Ecto neural progenitor cell (in vitro differentiated cells): ENCODE results near the gene ADGRV1.
"Not testable (repeated sequence)": the region's sequence is repeated elsewhere in the genome, so short reads cannot be mapped to it uniquely, and the experiment has no call there.

ENCODE experiments used
- DNase-seq: peaks from one replicate; pipeline ENCODE4 v3.0.0-alpha.2; 2018; ENCODE audit warnings: low spot score

Gene ADGRV1

DNA sequence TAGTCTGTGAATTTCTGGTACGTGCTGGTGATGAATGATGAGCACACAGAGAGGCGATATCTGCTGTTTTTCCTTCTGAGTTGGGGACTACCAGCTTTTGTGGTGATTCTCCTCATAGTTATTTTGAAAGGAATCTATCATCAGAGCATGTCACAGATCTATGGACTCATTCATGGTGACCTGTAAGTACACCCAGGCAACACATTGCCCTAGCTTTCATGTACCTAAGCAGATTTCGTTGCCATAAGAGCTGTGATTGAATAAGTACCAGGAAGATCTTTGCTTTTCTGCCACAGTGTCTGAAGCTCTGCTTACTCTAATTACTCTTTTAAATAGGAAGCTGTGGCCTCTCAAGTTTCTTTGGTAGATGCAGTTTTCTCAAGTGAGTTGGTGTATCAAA lies 426.7 kb downstream of the ADGRV1 start:
- no peak for DNase-seq

DNA sequence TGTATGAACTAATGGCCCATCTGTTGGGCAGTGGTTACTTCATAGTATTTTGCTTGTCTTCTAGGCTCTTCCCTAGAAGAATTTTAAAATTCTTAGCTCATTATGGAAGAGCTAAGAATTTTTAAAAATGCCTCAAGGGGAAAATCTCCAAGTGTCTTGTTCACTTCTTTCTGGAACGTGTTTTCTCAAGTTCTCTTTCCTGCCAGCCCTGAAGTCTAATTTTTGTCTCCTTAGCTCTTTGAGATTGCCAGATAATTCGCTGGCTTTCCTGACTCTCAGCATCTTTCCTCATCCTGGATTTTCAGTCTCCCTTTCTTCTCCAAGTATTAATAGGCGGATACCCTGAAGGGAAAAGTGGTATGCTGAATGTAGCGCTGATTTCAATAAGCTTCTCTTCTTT lies 429.1 kb downstream of the ADGRV1 start:
- no peak for DNase-seq

DNA sequence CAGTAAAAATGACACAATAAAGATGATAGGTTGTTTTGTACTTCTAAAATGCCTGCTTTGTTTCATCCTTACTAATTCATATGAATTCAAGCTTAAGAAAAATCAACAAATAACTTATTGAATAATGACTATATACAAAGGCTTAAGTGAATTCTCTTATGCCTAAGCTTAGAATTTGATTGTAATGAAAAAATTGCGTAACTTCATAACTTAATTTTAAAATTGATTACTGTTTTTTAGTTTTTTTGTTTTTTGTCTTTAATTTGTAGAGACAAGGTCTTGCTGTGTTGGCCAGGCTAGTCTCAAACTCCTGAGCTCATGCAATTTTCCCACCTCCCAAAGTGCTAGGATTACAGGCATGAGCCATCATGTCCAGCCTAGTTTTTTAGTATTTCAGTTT lies 432.6 kb downstream of the ADGRV1 start:
- no peak for DNase-seq

DNA sequence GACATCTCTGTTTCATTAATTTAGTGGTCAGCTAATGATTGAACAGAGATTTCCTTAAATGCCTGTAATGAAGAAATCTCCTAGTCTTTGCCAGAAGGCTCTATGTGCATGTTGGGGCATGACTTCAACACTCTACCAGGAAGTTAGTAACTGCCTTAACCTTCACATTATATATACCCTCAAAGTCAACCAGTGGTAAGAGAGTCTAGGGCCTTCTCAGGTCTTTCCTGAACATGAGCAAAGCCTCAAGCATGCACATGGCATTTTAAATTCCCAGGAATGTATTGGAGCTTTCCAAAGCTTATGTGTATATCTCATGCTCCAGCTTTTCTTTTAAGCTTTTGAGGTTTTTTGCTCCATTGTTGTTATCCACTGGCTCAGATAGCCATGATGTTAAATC lies 436.2 kb downstream of the ADGRV1 start:
- DNase-seq, result no peak

DNA sequence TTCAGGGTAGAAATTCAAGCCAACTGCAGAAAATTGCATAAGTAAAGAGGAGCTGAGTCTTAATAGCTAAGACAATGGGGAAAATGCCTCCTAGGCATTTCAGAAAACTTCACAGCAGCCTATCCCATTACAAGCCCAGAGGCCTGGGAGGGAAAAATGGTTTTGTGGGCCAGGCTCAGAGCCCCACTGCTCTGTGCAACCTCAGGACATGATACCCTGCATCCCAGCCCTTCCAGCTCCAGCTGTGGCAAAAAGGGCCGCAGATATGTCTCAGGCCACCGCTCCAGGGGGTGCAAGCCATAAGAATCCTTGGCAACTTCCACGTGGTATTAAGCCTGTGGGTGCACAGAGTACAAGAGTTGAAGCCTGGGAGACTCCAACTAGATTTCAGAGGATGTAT lies 437.5 kb downstream of the ADGRV1 start:
- no peak for DNase-seq

DNA sequence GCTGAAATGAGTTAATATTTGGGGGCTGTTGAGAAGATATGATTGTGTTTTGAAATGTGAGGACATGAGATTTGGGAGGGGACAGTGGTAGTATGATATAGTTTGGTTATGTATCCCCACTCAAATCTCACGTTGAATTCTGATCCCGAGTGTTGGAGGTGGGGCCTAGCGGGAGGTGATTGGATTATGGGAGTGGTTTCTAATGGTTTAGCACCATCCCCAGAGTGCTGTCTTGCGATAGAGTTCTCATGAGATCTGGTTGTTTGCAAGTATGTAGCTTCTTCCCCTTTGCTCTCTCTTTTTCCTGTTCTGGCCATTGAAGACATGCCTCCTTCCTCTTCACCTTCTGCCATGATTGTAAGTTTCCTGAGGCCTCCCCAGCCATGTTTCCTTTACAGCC lies 438.5 kb downstream of the ADGRV1 start:
- DNase-seq, result no peak

DNA sequence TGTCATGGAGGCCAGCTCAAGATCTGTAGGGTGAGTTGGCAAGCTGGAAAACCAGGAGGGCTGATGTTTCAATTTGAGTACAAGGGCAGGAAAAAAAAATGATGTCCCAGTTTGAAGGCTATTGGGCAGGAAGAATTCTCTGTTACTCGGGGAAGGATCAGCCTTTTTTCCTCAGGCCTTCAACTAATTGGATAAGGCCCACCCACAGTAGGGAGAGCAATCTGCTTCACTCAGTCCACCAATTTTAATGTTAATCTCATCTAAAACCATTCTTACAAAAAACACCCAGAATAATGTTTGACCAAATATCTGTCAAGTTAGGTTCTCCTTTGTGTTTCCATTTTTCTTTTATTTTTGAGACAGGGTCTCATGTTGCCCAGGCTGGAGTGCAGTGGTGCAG lies 442.1 kb downstream of the ADGRV1 start:
- no peak for DNase-seq

DNA sequence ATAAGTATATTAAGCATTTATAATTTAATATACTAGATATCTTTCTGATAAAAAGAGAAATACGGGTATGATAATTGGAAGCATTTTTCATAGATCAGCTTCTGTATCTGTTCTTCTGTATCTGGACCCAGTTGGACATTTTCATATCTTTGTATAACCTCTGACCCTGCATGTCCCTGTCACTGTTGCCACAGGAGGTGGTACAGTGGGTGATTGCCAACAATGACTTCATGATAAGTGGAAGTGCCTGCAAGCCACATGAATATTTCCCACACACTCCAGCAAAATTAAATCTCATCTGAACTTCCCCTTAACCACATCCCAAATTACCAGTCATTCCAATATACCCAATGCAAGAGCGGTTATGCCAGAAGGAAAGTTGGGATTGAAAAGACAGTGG lies 448.1 kb downstream of the ADGRV1 start:
- DNase-seq, result no peak

DNA sequence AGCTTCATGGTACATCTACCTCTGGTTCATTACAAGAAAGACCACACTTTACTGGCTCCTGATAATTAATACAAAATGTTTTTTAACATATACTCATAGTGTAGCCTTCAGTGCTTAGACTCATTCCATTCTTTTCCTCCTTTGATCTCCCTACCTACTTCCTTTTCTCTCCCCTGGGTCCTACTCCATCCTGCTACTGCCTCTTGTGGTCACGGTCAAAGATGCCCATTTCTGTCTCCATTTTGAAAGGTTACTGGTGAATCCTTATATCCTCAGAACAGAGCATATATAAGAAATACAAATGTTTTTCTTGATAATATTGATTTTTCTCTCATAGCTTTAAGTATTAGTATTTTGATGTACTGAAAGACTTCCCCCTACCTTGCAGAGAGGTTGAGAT lies 448.7 kb downstream of the ADGRV1 start:
- no peak for DNase-seq

DNA sequence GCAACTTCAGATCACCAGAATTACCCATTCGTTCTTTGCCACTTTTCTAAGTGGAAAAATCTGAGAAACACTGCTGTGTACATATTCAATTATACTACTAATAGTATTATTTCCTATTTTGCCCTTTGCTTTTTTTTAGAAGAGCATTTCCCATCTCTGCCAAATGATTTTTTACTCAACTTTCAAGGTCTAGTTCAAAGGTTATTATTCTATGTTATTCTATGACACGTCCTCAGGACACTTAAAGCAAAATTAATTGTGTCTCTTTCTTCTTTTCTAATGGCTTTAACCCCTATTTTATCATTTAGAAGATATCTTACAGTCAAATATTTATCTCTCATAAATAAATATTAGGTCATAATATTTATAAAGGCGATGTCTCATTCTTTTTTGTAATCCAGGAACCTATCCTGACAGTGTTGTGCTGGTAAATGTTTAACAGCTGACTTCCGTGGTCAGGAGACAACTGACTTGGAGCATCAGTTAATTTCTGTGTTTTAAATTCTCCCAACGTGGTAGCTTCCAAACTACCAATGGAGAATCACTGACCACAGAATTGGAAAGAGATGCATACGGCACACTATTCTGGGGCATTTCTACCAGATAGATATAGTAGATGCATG lies 449.3 kb downstream of the ADGRV1 start:
- DNase-seq, result no peak

DNA sequence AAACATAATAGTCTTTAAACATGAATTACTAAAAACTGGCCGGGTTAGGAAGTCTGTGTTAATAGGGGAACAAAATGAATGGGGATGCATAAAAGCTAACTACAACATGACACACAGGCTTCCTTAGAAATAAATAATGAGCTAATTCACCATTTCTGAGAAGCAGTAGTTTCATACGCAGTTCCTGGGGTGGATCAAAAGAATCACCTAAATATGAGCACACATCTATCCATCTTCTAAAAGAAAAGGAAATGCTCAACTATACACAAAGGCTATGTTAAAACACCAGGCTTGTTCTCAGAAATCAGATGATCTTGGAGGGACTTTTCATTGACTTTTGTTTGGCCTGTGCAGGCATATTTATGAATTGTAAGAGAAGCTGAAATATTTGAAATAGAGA lies 451.5 kb downstream of the ADGRV1 start:
- no peak for DNase-seq

DNA sequence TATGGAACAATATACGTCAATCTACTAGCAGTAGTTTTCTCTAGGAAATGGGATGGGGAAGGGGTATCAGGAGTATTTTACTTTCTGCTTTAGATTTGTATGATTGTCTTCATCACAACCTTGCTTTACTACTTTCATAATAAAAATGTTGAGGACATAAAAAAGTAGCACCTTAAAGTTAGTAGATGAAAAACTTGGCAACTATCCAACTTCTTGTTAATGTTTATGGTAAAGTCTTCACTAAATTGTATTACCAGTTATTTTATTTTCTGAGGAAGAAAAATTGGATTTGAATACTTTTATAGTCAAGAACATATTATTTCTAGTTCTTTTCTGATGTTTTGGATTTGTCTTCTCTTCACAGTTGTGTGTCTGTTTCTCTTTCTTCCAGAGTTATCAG lies 452.4 kb downstream of the ADGRV1 start:
- no peak for DNase-seq

DNA sequence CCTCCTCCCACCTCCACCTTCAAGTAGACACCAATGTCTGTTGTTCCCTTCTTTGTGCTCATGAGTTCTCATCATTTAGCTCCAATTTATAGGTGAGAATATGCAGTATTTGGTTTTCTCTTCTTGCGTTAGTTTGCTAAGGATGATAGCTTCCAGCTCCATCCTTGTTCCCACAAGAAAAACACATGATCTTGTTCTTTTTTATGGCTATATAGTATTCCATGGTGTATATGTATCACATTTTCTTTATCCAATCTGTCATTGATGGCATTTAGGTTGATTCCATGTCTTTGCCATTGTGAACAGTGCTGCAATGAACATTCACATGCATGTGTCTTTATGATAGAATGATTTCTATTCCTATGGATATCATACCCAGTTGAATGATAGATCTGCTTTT lies 454.3 kb downstream of the ADGRV1 start:
- not testable (repeated sequence) for DNase-seq

DNA sequence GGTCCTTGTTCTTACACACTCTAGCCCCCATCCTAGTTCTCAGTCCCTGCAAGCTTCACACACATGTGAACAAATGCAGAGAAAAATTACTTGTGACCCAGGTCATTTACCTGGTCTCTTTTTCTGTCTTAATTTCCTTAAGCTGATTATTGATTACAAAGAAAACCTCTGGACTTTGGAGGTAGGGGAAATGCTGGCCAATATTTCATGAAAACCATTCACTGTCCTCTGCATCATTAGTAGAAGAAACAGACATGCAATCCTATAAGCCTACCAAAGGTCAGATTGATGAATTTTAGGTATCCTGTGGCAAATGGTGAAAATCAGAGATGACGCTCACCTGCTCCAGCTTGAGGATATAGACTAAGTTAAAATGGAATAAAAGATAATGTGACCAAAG lies 457.7 kb downstream of the ADGRV1 start:
- DNase-seq, result no peak

DNA sequence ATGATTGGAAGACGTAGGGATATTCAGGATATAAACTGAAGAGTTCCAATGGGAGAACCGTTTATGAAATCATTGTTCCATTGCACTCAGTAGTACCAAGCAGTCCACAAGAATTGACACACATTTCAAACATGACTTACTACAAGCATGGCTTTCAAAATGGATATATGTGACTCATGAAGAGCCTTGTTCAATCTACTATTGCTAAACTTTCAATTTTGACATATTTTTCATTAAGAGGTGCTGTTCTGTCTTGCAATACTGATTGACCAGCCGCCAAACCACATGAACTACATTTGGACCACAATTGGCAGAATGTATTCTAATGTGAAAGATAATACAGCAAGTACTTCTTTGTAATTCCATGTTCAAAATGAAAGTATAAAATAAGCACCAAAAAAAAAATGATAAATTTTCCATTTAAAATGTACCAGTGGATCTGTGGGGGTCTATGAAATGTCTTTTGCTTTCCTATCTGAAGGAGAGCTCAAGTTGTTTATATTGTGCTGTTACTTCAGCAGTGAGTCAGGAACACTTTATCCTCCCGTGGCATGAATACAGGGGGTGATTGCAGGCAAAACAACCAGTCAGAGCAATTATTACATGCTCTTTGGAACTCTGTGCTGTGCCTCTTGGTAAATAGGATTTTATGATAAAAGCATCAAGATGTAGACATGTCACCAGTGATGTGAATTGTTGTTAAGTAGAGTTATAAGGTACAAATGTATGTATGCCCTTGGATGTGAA lies 458.5 kb downstream of the ADGRV1 start:
- DNase-seq, result no peak

DNA sequence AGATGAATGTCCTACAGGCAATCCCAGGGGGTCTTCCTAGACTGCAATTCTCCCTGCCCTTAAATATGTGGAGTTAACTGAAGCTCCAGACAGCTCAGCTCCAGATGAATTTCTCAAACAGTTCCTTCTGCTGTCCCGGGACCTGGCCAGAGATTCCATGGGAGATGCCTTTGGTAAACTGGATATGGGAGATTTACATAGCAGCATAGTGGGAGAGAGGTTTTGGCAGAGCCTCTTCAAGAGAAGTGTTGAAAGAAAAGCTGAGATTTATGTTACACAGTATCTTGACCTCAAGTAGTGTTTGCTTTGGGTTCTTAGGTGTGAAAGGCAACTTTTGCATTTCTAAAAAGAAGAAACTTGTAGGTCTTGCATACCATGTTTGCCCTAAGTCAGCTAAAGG lies 459.6 kb downstream of the ADGRV1 start:
- DNase-seq, result no peak

DNA sequence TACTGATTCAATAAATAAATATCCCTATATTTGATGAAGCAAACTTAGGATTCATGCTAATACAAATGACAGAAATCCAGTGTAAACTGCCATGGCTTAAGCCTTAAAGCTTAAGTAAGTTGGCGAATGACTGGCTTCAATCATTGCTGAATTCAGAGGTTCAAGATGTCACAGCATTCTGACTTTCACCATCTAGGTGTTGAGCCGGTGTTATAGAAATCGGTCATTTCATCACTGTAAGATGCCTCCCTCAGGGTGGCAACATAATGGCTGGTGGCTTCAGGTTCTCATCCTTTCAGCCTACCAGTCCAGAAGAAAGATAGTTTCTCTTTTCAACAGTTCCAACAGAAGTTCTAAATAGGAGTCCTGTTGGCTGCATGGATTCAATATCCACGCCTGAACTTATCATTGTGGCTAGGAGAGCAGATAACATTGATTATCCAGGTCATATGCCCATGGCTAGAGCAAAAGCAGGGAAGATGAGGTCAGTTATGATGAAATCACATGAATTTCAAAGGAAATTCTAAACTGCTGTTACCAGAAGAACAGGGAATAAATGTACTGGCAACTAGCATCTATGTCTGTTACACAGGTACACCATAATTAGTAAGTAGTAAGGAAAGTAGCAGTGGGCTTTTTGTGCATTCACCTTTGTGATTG lies 460.2 kb downstream of the ADGRV1 start:
- DNase-seq, result no peak

DNA sequence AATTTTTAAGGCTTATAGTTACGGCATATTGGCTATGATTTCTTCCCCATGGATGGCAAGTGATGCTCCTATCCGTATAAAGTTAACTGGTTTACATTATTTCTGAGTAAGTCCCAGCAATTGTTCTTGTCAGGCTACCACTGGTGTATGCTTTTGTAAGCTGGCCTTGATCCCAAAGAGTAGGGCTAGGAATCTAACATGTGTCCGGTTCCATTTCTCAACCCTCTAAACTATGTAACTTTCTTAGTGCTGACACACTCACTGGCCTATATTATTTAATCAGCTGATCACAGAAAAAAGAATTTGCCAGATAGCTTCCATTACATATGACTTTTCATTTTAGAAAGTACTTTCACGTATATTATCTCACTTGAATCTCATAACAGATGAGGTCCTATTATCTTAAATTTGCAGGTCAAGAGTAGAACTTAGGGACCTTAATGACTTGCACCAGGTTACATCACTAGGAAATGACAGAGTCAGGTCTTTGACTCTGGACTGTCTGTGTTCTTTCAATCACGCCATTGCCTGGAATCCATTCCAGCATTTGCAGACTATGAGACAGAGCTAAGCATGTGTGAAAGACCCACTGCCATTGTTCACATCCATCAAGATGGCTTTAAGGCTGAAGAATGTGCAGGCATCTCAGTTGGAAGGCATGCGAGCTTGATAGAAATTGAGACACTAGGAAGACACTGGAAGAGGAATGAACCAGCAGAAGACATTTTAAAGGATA lies 461.6 kb downstream of the ADGRV1 start:
- no peak for DNase-seq

DNA sequence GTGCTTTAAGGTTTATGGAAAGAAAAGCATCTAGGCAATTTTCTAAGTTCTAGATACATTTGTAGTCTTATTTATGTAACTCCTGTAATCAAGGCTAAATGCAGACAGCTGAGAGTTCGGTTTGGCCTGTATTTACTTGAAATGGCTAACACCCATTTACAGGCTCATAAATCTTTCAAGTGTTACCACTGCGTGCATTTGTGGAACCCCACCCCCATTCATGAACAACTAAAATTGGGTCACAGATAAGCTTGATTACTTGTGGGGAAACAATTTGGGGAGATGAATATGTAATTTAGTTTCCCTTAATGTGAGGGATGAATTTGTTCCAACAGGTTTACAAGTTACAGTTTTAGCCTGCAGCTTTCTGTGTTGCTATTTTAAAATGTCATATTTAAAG lies 463.9 kb downstream of the ADGRV1 start:
- DNase-seq, result no peak

DNA sequence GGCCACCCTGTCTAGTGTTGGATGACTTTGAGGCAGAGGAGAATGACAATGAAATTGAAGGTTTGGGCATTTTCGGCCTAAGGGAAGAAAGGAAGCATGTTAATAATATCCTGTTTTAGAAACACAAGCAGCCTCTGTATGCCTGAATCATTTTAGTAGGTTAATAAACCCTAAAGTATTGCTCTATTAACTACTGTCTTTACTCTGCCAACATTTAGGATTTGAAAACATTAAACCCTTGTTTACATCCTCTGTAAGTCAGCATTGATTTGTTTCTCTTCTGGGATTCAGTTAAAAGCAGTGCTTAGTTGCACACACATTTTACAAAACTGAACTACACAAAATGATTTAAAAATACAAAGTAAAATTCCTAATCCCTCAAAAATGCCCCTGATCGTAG lies 465.6 kb downstream of the ADGRV1 start:
- DNase-seq, result no peak

DNA sequence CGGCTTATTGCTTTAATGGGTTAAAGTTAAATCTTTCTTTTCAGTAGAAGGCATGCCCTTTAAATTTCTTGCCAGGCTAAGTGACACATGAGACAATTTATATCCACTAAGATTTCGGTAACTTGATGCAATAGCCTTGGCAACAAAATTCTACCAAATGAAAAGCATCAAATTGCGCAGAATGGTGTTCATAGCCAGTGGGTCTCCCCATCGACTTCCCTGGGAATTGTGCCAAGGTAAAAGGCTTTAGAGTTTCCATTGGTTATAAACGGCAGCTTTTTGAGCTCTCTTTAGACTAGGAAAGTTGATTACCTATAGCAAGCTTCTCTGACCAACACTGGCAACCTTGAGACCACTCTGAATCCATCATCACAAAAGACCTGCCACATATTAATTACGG lies 466.1 kb downstream of the ADGRV1 start:
- DNase-seq, result no peak

DNA sequence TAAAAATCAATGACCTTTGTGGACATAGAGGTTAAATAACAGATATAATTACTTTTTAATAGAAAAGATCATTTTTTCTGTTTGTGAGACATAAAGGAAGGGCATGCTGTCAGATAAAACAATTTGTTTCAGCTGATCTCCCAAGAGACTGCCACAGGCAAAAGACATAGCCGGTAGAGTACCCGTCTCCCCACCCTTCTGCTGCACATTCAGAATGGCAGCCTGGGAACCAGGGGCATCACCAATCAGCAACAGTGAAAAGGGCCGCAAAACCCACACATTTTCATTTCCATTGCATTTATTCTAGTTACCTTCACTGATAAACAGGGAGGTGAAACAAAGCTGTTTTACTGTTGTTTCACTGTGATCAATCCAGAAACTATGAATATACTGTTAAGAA lies 466.9 kb downstream of the ADGRV1 start:
- DNase-seq, result no peak

DNA sequence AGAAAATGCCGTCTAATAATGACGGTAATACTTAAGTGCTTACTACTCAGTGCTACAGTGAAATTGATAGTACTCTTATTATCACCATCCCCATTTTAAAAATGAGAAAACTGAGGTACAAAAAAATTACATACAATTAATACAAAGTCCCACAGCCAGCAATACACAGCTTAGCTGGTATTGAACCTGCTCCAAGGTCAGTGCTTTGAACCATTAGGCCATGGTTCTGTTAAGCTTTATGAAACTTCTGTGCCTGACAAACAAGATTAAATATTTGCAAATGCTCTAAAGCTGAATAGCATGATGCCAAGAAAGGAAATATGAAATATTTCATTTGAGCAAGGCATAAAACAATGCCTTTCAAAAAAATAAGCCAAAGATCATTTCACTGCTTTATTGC lies 467.4 kb downstream of the ADGRV1 start:
- no peak for DNase-seq
